Putamen (tissue), 1 donor: Measurements from ENCODE around the gene ELOVL7.
"Not testable (repeated sequence)": the region's sequence is repeated elsewhere in the genome, so short reads cannot be mapped to it uniquely, and the experiment has no call there.

Source experiments
- DNase-seq: peaks from one replicate; pipeline ENCODE4 v3.0.0-alpha.2; 2016; ENCODE audit warnings: low spot score

ELOVL7 gene

GRCh38 chr5:60829490-60830266, 14.4 kb downstream of the ELOVL7 start:
- no peak for DNase-seq

DNA sequence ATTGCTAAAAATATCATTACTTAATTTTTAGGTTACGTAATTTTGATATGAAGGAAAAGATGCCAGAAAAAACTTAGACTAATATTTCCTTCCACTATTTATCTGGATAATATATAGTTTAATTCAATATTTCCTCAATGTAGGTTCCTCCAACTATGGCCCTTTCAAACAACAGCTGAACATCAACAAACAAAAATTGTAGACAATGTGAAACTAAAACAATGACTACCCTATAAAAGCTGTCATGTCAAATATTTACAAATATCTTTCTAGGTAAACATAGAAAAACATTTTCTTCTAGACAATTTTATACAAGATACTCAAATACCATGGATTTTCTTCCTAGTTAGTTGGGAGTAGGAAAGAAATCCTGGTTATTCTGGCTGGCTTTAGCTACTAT, 16.9 kb downstream of the ELOVL7 start:
- DNase-seq, result no peak

GRCh38 chr5:60826653-60827052, 17.4 kb downstream of the ELOVL7 start:
- no peak for DNase-seq

- no peak for DNase-seq
These were observed 20.5 kb downstream of the ELOVL7 start for GRCh38 chr5:60823574-60823973.

GRCh38 chr5:60822285-60822556, 21.8 kb downstream of the ELOVL7 start:
- DNase-seq, result no peak

DNA sequence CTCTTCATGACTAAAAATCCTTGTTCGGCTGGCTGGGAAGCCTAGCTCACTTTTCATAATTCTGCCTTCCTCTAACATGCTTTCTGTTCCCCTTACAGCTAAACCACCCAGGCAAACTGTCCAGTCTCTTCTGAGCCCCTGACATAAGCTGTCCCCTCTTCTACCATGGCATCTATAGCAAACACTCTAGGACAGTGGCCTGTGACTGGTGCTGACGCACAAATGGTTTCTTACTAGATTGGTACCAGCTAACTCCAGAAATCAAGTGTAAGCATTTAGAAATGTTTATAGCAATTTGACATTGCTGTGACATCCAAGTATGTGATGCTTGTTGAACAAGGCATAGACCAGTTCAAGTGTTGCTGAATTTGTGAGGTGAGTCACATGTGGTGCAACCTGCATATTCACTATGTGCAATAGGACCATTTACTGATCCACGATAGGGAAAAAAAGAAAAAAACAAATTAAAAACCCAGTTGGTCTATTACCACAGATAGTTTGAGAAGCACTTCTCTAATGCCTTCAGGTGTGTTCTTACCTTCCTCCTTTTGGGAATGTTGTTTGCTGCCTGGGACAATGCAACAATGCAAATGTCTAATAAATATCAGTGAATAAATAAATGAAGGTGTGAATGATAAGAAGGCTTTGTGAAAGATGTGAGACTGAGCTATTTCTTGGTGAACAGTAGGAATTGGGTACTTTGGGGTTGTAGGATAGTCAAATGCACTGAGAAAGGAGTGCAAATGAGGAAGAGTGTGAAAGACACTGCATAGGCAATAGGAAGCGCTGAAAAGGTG, 22.4 kb downstream of the ELOVL7 start:
- DNase-seq, result no peak

DNA sequence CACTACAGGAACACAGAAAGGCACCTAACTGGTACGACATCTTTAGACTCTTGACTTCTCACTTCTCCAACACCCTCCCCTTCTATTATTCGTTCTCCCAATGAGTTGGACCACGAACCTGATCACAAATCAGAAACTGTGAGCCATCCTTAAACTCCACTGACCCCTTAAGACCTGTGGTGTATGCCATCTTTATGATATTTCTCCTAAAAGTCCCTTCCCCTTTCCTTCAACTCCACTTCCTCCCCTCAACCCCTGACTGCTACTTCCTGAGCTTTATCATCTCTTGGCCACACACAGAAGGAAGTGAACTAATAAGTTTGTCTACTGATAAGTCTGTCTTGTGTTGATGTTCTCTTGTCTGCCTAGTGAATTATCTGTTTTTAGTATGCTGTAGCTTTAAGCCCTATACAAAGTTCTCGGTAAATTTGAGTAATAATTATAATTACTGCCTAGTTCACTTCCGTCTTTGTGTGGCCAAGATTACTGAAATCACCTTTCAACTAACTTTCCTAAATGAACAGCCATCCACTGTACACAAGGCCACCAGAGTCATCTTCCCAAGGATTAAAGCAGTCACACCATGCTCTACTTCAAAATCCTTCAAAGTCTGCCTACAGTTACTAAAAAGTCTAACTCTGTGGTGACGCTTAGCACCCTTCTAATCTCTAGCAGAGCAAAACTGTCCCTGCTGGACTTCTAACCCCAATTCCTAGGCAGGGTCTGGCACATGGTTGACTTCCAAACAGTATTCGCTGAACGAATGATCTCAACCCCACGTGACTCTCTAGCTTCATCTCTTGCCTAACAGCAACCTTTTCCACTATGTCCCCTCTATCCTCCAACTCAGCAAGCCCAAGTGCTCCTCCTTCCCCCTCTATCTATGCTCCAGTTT, 23.2 kb downstream of the ELOVL7 start:
- no peak for DNase-seq

DNA sequence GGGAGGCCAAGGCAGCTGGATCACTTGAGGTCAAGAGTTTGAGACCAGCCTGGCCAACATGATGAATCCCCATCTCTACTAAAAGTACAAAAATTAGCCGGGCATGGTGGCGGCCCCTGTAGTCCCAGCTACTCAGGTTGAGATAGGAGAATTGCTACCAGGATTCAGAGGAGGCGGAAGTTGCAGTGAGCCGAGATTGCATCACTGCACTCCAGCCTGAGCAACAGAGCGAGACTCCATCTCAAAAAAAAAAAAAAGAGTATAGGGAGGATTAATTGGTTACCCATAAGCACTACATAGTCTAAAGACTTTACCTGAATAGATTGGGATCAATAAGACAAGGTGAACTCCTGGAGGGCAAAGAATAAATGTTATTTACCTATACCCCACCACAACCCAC, 27.9 kb downstream of the ELOVL7 start:
- not testable (repeated sequence) for DNase-seq

GRCh38 chr5:60814498-60814897, 29.6 kb downstream of the ELOVL7 start:
- DNase-seq, result no peak

- DNase-seq, result no peak
These were observed 31.6 kb downstream of the ELOVL7 start for GRCh38 chr5:60812426-60812825.

DNA sequence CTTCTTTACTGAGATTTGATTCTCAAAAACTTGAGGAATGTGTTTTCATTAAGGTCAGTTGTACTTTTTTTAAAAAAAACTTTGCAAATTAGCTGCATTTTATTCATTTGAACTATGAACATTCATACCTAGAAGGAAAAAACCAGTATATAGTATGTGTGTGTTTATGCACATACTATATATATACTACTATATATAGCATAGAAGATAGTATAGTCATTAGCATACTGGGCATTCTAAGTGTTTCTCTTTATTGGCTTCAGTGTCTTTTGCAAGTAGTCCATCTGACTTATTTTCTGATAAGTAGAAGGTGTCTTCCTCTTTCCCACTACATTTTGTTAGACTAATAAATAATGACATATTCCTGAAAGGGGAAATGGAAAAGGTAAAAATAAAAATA, 33.0 kb downstream of the ELOVL7 start:
- DNase-seq, result no peak

DNA sequence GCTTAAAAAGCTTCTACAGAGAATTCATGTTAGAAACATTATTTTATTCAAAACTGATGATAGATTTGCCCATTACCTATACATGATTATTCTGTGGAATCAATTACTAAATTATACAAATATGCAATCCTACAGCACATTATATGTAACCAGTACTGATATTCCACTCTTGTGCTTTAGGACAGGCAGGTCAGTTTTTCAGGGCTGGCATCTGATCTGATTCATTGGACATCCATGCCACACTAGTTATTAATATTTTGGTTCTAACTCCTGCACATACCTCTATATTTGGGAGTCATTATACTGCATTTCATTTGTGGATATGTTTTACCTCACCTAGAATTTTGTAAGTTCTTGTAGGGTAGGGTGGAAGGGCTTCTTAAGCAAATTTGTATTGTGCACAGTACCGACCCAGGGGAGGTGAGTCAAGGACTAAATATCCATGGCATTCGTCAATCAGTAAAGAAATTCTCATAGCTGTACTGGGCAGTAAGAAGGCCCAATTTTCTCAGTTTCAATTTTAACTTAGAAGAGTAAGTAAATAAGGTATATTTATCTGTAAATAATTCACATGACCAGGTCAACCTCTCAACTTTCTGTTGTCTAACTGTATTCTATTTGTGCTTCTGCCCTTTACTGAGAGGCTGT, 33.5 kb downstream of the ELOVL7 start:
- no peak for DNase-seq

GRCh38 chr5:60809891-60810425, 34.1 kb downstream of the ELOVL7 start:
- no peak for DNase-seq

DNA sequence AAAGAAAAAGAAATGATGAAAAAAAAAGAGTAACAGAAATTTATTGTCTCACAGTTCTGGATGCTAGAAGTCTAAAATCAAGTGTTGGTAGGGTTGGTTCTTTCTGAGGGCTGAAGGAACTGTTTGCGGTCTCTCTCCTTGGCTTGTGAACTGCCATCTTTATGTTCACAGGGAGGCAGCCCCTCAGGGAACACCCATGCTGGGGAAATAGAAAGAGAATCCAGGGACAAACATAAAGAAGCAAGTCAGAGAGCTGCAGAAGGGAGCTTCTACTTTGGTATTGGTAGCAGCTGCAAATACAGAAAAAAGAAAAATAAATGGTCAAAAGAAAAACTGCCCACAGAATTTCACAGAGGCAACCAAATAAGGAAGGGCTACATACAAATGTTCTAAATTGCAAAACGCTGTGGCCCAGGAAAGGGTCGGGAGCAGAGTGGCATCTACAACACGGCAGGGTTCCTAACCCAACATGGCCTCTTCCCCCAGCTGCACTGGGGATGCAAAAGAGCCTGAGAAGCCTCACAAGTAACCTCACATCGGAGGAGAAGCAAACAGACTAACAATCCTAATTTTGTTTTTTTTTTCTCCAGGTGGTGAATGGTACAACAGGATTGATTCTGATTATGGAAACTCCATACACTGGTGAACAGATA, 37.4 kb downstream of the ELOVL7 start:
- DNase-seq, result no peak

DNA sequence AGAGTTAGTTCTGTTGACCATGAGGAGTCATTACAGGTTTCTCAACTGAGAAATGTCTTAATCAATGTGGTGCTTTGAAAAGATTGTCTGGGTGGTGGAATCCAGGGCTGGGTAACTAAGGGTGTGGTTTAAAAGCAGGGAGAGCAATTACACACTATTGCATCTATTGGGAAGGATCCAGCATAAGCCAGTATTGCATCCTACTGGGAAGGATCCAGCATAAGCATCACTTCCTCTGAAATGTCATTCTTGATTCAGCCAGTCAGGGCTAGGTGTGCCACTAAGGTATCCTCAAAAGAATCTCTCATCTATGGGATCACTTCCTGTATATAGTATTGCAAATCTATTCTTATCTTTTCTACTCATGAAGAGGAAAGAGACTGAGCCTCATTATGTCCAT, 38.6 kb downstream of the ELOVL7 start:
- DNase-seq, result no peak

DNA sequence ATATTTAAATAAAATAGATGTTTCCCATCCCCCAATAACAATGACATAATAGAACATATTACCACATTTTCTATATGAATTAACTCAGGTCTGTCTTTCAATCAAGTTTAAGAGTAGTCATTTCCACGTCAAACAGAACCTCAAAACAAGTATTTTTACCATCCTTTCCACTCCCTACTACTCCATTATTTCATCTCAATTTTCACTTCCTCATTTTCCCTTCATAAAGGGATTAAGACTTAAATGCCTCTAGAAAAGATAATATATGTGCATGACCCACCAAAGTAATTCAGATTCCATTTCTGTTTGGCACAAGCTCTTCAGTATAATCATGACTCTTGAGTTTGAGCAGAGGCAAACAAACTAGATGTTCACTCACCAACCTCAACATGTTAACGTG, 40.4 kb downstream of the ELOVL7 start:
- no peak for DNase-seq

DNA sequence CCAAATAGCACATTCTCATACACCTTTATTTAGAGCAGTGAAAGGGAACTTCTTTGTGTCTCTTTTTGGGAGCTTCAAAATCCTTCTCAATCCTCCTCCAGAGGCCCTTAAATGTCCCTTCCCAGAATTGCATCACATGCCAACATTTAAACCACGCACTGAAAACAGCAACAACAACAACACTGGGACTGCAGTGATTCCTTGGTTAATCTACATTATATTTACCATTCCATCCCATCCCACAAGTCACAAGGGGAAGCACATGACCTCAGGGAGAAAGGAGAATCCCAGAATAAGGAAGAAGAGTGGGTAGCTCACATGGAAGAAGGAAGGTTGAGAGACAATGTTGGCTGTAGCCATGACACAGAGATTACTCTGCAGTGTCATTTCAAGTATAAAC, 41.1 kb downstream of the ELOVL7 start:
- no peak for DNase-seq

- DNase-seq, result no peak
These were observed 41.8 kb downstream of the ELOVL7 start for GRCh38 chr5:60802226-60802625.

GRCh38 chr5:60797482-60798153, 46.5 kb downstream of the ELOVL7 start:
- no peak for DNase-seq

DNA sequence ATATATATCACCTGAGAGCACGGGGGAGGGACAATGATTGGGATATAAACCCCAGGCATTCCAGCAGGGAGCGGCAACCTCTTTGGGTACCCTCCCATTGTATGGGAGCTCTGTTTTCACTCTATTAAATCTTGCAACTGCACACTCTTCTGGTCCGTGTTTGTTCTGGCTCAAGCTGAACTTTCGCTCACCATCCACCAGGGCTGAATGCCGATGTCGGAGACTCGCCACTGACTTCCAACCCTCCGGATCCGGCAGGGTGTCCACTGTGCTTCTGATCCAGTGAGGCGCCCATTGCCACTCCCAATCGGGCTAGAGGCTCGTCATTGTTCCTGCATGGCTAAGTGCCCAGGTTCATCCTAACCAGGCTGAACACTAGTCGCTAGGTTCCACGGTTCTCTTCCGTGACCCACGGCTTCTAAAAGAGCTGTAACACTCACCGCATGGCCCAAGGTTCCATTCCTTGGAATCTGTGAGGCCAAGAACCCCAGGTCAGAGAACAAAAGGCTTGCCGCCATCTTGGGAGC, 48.6 kb downstream of the ELOVL7 start:
- DNase-seq, result not testable (repeated sequence)

DNA sequence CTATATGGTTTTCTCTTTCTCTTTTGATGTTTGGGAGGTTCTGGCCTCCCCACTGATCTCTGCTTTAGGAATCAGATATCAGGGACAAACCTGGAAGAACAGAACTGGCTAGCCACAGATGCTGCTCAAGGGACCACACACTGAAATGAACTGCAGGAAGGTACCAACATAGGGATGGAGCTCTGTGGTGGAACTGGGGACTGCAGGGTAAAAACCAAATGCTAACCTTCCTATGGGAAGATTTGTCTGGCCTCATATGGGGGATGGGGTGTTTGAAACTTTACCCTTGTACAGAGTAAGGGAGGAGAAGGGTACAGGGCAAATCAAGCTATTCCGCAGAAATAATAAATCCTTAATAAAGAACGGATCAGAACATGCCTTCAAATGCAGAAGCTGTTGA, 49.4 kb downstream of the ELOVL7 start:
- no peak for DNase-seq
